T-helper 2 cell (primary cell): ENCODE measurements around the gene GRK1.
A peak's percentile ranks its signal among the peaks of the same experiment; 100 is the strongest.

ENCODE experiments used
- DNase-seq, 5 experiments: peaks; one replicate each; pipeline versions ENCODE4 v3.0.0 to v3.0.0-alpha.2; 2012 to 2022

GRK1 gene

DNA sequence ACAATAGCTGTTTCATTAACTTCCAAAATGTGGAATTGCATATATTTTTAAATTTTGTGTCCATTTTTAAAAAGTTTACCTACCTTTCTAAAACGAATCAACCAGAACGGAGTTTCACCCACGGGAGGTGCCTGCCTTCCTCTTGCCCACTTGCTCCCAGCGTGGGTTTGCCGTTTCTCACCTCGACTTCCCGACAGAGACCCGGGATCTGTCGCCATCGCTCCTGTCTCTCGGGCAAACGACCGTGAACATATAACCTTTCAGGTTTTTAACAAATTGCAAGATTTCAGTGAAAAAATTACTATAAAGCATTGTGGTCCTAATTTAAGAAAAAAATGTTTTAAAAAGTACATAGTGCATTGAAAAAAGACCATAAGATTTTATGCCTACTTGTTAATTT is 96.2 kb downstream of the GRK1 start:
- DNase-seq, result no peak

DNA sequence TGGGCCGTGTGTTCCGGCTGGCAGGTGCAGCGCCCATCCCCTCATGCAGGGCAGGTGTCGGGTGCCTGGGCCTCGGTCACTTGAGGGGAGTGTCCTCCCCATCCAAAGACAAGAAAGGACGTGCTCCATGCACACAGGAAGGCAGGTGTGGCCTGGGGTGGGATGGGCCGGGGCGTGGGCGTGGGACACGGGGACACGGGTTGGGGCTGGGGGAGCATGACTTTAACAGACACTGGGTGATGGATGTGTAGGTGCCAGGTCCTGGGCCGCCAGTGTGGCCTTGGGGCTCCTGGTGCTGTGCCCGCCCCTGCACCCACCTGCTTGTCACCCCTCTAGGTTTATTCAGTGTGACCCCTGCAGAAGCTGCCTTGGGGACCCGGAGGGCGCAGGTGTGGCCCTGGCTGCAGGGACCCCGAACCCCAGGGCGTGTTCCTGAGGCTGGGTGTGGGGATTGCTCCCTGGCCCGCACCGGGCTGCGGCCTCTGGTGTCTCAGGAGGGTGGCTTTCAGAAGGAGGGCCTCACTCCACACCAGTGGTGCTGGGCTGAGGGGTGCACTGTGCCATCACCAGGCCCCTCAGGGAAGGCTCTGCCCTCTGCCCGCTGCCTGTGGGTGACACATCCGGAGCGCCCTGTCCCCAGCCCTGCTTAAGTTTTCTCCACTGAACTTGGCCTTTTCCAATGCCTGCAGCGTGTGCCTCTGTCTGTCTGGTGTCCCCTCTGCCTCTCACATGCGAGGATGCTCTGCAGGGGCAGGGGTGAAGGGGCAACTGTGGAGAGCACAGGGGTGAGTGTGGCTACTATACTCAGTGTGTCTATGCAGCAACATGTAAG is 97.2 kb downstream of the GRK1 start:
- no peak for DNase-seq

DNA sequence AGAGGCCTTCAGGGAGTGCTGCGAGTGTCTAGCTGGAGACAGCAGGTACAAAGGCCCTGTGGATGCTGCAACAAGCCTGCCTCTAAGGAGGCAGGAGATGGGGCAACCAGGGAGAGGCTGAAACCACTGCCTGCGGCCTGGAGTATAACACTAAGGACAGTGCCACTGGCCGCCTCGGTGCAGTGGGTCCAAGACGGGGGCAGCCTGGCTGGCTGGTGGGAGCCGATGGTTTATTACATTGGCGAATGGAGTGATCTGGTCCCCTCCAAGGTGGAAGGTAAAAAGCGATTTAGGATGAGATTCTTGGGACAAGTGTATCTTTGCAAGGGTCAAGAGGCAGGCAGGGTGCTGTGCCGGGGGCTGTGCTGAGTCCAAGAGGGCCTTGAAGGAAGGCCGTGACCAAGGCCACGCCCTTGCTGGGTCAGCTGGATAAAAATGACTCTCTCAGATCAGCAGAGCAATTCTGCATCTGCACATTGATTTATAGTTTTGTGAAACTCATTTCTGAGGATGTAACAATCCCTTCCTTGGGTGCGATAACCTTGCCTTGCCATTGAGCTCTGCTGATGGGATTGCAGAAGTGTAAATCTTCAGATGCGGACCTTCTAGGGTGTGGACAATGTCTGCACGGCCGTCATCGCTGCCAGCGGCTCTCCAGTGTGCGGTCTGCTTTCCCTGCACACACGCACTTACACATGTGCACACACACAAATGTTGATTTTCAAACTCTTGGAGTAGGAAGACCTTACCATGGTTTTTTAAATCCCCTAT is 98.0 kb downstream of the GRK1 start:
- DNase-seq, result no peak

DNA sequence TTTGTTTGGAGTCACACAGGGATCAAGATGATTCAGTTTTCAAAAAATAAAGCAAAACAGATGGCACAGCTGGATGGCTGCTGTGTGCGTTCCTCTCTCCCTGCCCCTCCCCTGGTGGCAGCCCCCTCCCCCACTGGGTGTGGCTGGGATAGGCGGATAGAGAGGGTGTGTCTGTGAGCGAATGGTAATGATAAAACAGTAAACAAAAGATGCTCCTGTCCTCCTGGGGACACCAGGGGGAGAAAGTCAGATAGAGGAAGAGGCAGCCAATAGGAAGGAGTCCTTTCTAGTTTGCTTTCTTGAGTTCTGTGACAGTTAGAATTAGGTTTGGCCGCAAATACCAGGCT is 98.5 kb downstream of the GRK1 start:
- no peak for DNase-seq

DNA sequence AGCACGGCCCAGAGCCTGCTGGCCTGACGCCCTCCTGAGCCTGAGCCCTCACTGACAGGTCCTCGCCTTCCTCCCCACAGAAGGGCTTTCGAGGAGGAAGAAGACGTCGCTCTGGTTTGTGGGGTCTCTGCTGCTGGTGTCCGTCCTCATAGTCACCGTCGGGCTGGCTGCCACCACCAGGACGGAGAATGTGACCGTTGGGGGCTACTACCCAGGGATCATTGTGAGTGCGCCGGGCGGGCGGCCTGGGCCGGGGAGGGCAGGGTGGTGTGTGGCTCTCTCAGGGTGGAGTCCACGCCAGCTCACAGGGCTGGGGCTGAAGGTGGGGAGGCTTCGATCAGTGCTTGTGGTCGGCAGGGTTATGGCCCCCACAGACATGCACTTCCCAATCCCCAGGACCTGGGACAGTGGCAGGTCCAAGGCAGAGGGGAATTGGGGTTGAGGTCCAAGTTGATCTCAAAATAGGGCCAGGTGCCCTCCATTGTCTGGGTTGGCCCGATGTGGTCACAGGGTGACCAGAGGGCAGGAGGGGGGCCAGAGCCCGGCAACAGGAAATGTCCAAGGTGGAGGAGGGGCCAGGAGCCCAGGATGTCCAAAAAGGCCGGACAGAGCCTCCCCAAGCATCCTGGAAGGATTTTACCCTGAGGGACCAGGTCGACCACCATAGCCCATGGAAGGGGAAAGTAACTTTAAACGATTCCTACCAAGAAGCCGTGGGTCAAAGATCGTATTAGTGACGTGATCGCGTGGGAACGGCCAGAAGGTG is 99.2 kb downstream of the GRK1 start:
- no peak for DNase-seq

DNA sequence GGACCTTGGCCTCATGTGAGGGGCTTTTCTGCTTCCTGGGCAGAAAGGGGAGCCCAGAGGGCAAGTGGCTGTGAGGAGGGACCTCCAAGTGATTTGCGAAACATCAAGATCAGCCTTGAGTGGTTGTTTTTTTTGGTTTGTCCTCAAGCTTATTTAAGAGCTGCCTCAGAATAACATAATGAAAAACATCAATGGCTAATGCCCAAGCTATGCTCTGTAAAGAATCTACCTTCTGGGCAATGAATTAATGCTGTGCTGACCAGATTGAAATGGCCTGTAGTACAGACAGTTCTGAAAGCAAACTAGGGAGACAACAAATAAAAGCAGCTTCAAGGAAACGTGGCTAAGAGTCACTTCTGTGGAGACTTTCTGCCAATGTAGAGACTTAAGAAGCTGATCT is 100.3 kb downstream of the GRK1 start:
- DNase-seq, result no peak

DNA sequence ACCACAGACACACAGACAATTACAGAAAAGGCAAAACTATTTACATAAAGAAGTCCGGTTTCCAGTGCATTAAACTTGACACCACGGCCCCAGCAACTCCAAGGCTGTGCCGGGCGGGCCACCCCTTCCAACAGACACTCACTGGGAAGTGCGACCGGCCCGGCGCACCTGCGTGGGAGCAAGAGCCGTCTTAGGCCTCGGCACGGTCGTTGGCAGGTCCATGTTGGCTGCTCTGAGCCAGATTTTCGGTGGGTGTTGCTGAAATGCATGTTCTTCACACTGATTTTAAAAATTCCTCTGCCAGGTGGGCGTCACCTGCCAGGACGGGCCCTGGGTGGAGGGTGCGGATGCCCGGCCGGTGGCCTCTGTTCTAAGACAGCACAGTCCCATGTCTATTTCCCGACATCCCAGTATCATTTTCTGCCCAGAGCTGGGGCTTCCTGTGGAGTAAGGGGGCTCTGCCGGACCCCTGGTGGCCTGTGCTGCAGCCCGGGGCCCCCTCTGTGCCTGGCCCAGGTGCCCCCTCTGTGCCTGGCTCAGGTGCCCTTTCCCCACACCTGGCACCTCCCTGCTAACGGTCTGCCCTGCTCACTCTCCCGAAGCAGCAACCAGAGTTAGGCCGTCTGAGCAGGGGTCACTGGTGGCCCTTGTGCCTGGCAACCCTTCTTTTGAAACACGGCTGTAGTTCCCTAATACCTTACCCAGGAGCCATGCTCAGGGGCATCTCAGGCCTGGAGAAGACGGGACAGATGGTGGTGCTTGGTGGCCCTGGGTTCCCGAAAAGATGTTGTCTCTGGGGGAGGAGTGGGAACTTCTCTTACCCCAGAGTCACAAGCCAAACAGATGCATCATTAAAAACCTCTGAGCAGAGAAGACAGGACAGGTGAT is 101.2 kb downstream of the GRK1 start:
- no peak for DNase-seq

DNA sequence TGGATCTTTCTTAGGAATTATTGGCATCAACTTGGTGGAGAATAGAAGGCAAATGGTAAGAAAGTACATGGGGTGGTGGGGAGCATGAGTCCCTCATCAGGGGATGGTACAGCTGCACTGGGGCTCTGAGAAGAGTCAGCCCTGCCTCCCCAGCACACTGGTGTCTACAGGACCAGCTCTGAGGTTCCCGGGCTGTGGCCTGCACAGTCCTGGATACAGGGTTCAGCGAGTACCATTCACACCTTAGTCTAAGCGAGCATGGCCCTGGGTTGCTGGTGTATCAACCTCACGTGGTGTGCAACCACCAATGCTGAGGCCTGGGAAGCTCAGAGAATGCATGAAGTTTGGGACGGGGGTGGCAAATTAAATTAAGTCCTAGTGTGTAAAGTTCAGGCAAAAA is 102.1 kb downstream of the GRK1 start:
- no peak for DNase-seq

DNA sequence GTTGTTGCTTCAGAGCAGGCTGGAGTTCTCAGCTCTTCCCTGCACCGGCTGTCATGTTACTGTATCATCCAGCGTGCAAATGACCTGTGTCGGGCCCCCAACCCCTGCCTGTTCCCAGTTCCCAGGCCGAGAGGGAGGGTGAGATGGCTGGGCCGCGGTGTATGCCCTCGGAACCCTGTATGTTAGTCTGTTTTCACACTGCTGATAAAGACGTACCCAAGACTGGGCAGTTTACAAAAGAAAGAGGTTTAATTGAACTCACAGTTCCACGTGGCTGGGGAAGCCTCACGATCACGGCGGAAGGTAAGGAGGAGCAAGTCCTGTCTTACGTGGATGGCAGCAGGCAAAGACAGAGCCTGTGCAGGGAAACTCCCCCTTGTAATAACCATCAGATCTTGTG is 102.9 kb downstream of the GRK1 start:
- DNase-seq, result no peak

DNA sequence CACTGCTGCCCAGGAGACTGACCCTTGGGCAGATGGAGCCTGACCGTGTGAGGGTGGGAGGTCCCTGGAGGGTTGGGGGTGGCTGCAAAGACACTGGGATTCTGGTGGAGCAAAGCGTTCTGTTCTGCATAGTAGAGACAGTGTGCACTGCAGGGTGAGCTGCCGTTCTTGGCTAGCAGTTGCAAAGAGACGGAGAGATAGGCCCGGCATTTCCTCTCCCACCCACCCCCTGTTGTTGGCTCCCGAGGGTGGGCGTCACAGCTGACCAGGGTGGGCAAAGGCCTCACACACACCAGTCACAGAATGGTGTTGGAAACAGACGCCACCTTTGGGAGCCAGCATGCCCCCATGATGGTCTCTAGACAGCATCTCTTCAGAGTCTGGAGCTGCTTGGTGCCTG is 103.4 kb downstream of the GRK1 start:
- no peak for DNase-seq

DNA sequence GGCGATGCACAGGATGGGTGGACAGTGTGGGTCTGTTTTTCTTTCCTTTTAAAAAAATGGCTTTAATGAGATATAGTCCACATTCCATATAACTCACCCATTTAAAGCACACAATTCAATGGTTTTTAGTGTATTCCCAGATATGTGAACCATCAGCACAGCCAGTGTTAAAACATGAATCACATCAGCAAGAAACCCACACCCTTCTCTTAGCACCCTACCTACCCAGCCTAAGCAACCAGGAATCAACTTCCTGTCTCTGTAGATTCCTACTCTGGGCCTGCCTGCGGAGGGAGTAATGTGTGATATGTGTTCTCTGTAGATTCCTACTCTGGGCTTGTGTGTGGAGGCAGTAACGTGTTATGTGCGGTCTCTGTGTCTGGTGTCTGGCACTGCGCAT is 103.9 kb downstream of the GRK1 start:
- no peak for DNase-seq

DNA sequence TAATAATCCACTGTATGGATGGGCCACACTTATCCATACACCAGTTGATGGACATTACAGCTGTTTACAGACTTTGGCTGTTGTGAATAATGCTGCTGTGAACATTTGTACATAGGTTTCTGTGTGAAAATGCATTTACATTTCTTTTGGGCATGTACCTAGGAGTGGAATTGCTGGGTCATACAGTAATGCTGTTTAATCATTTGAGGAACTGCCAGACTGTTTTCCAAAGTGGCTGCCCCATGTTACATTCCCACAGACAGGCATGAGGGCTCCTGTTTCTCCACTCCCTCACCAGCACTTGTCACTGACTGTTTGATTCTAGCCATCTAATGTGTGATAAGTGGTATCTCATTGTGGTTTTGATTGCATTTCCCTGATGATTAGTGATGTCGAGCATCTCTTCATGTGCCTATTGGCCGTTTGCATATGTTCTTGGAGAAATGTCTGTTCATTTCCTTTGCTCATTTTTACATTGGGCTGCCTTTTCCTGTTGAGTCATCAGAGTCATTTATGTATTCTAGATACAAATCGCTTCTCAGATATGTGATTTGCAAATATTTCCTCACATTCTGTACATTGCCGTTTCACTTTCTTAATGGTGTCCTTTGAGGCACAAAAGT is 104.8 kb downstream of the GRK1 start:
- peak in 1 of 5 experiments; percentile 68 for DNase-seq

DNA sequence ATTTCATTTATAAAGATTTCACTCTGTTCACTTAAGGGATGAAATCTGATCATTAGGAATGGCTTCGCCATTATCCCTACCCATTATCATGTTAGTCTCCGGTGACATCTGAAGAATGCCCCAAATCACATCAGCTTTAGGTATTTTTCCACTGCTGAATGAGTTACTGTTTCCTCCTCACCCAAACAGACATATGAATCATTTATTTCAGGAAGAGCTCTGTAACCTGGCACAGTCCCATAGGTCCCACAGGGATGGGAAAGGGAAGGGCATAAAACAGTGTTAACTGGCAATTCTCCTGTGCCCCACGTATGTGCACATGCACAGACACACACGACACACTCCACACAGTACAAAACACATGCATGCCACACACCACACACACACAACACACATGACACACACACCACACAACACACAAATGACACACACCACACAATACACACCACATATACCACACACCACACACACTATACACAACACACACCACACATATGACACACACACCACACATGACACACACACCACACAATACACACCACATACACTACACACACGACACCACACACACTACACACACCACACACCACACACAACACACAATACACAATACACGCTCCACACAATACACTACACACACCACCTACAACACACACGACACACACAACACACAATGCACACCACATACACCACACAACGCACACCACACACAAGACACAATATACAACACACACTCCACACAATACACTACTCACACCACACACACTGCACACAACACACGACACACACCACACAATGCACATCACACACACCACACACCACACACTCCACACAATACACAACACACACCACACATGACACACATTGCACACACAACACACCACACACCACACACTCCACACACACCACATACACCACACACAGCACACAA is 107.4 kb downstream of the GRK1 start:
- DNase-seq, result no peak

DNA sequence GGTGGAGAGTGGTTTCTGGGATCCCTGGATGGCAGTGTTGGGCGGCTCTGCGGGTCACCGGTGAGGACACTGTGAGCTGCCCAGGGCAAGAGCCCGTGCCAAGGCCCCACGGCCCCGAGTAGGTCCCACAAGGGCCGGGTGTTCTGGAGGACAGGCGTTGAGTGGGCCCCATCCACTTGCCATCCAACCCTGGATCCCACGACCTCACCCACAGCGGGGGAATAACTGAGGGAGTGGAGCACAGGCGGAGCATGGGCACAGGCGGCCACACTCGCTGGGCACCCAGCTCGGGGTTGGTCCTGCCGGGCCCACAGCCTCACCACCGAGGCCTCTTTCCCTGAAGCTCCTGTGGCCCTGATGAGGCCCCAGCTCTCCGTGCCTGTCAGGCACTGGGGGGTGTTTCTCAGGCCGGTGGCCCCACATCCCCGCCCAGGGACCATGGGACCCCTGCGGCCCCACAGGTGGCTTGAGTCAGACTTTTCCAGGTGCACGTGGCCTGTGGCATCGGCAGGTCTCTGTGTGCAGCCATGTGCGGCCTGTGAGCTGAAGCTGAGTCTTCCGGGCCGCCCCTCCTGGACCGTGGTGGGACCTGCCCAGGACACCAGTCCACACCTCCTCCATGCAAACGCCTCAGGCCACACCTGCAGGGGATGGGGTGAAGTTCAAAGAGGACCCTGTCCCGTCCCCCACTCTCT is 108.6 kb downstream of the GRK1 start:
- DNase-seq, result no peak

DNA sequence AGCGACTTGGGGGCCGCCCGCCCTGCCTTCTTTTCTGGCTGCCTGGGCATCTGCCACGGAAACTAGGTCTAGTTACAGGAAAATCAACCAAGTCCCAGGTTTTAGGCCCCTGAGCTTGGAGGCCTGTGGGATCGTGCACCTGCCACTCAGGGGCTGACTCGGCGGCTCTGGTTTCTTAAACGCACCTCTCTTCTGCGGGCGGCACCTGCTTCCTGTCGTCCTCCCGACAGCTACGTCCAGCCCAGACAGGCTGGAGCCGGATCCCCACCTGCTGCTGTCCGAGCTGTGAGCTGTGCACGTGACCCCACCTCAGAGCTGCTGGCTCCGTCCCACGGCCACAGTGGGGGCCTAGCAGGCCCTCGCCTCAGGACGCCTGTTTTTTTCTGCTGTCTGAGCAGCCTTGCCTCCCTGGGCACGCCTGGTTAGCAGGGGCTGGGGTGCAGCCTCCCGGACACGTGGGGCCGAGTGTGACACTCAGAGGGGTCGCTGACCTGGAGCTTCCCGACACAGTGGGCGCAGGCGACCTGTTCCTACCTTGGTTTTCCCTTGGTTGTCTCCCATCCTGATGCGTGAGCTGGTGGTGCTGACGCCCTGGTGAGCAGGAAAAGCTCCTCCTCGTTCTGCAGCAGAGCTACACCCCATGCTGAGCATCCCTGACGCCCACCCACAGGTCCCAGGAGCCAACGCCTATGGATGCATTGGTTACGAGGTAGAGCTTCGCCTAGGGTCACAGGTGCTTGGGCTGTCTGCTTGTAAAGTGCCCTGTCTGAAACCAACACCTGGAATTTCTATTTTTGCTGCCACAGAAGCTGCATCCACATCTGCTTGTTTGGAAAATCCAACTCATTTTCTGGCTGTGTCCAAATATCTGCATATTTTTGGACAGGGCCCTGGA is 109.5 kb downstream of the GRK1 start:
- no peak for DNase-seq

DNA sequence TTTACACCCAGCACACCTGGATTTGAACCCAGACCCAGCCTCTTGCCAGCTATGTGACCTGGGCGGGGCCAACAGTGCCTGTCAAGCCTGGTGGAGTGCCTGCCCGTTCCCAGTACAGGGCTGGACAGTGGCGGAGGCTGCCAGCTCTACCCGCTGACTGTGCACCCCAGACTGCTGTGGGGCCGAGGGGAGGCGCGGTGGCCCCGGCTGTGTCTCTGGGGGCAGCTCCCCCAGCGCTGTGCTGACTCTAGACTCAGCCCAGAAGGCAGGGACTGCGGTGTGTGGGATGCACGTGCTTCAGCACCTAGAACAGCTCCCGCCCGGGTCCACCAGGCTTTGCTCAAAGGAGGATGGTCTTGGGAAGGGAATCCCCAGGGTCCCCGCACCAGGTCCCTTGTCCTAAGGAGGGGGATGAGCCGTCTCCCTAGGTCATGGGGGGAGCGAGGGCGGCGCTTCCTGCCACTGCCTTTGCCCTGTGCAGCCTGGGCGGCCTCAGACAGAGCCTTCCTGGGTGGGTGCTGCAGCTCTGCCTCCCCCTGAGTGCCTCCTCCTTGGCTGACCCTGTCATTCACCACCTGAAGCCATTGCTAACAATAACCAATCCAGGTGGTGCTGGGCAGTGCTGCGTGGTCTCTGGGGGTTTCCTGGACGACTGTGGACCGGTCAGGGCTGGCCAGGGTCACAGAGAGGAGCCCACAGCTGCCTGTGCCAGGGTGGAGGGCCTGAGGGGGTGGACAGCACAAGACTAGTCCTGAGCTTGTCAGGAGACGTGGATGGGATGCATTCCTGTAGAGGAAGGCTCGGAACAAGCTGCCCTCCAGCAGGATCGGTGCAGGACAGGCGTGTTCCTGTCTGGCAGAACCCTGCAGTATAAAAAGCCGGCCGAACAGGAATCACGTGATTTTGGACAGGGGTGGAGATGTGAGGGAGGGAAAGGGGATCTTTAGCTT is 110.6 kb downstream of the GRK1 start:
- no peak for DNase-seq

DNA sequence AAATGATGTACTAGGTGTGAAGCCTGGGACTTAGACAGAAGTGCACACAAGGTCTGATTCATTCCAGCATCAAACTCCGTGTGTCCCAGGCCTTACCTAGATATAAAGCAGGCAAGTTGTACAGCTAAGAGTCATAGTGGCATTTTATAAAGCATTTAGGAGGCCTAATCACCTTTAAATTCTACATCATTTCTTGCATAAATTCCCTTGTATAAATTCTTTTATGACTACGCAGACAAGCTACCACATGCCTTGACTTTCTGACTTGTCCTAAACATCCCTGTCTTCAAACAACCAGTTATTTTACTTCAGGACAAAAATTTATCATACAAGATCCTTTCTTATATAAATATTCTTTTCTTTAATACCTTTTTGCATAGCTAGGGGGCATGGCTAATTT is 114.6 kb downstream of the GRK1 start:
- DNase-seq, result no peak

DNA sequence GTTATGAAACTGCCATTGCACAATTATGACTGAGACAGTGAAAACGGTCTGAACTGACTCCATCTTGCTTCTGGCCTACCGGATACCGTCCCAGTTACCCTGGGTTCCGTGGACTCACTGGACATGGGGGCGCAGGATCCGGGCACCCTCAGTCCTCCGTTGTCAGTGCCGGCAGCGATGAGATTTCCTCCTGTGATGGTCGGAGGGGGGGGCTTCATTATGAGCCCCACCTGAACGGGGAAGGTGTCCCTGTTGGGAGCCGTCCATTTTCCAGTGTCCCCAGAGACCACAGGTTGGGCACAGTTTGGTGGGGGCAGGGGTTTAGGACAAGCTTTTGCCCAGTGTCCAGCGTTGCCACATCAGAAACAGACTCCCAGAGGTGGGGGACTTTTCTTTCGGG is 115.5 kb downstream of the GRK1 start:
- no peak for DNase-seq
